Adrenal gland (tissue), 12 donors: Measurements from ENCODE around the gene MAML3. TPM values are rescaled to one million over a fixed set of nuclear protein-coding genes. Genes with fewer than 3 reads are reported as not detected.

Source experiments
- DNase-seq, 7 donors: peaks; one replicate each; pipeline ENCODE4 v3.0.0-alpha.2; 2019 to 2020
- H3K27ac ChIP-seq, 5 donors: fragments of 200-600 bp; sonication (generic) in 4 of 5; 1 replicate in 3 of 5; 2 replicates in 2 of 5; pipeline versions ENCODE4 v1.5.1 to v1.8.0; 2016 to 2020; ENCODE audit warnings: mild to moderate bottlenecking in 1 of 5
- H3K27me3 ChIP-seq: fragments of 200-600 bp; 2 replicates; pipeline ENCODE4 v1.8.0; 2021
- H3K36me3 ChIP-seq, 2 donors: fragments of 200-600 bp; replicated peaks in 1 of 2; 1 replicate in 1 of 2; 2 replicates in 1 of 2; pipeline versions ENCODE4 v1.5.1 to v1.8.0; 2018 to 2022
- H3K4me1 ChIP-seq, 2 donors: fragments of 200-600 bp; replicated peaks in 1 of 2; 1 replicate in 1 of 2; 2 replicates in 1 of 2; pipeline versions ENCODE4 v1.5.1 to v1.8.0; 2018 to 2021
- H3K4me3 ChIP-seq, 4 donors: fragments of 200-600 bp; sonication (generic) in 3 of 4; one replicate each; pipeline ENCODE4 v1.5.1; 2016 to 2018
- H3K9me3 ChIP-seq, 3 donors: fragments of 200-600 bp; sonication (generic) in 1 of 3; replicated peaks in 1 of 3; 1 replicate in 2 of 3; 2 replicates in 1 of 3; pipeline versions ENCODE4 v1.5.1 to v1.8.0; 2016 to 2021
- CTCF ChIP-seq, 6 experiments: fragments of 450-650 bp in 4 of 6; fragments of 200-600 bp in 2 of 6; sonication (generic) in 1 of 6; IDR thresholded peaks; 1 replicate in 5 of 6; 2 replicates in 1 of 6; pipeline versions ENCODE4 v1.5.1 to v1.8.0; 2016 to 2021; ENCODE audit warnings: antibody characterized with exemption in 6 of 6, mild to moderate bottlenecking in 2 of 6, moderate library complexity in 1 of 6
- POLR2A ChIP-seq, 2 donors: fragments of 450-650 bp; IDR thresholded peaks; one replicate each; pipeline ENCODE4 v1.6.1; 2017; ENCODE audit warnings: antibody characterized with exemption in 2 of 2, mild to moderate bottlenecking in 2 of 2, moderate library complexity in 1 of 2
- WGBS, 4 donors: extraction: QIAGEN DNeasy Blood & Tissue Kit in 2 of 4; methylation state at CpG; one replicate each; pipeline versions ENCODE4 v1.1.5 to v1.1.7; 2013 to 2017; 5-methylcytosine and 5-hydroxymethylcytosine counted together
- intact Hi-C, 2 donors: fragments of 100-400 bp; cut with DNase I; formaldehyde crosslinking; loops; one replicate each; pipeline versions ENCODE4 v1.14.1 to v1.15.0; 2022 to 2023
- polyA plus RNA-seq, 3 donors: library from polyadenylated mRNA; stranded (reverse); fragments of 200-250 nt in 2 of 3; fragments of 350-450 nt in 1 of 3; fragmentation: Illumina TruSeq in 1 of 3; extraction: RNeasy Lipid Tissue Mini Kit (QIAGEN cat#74804) in 1 of 3; gene quantifications; one replicate each; pipeline ENCODE4 v1.2.3, GENCODE V29; 2013 to 2014
- total RNA-seq, 9 donors: library from RNA; depleted of rRNA in 4 of 9; stranded (reverse); fragments of >200 nt in 4 of 9; fragments of 120-200 nt in 1 of 9; fragmentation: NEBNext Ultra II Directional in 1 of 9; extraction: Animal tissue kit (Norgen Biotek cat#: 25700) in 1 of 9; gene quantifications; one replicate each; pipeline versions ENCODE4 v1.1.0 to v1.2.4, GENCODE V29; 2013 to 2023
- donor health status: healthy with polysubstance abuse.
- donor health status: Bipolar disorder and iron deficiency.
- donor health status: DM: yes; HTN: yes; CAD: no.
- donor health status: DM: no; HTN: no; CAD: no.
- donor health status: DM: no; HTN: no; CAD: no.
- donor health status: DM: yes; HTN: yes; CAD: no.

The MAML3 gene
- total and polyA plus RNA-seq, 12 donors, result 2.0 to 15.9 (median 8.4) TPM

DNA sequence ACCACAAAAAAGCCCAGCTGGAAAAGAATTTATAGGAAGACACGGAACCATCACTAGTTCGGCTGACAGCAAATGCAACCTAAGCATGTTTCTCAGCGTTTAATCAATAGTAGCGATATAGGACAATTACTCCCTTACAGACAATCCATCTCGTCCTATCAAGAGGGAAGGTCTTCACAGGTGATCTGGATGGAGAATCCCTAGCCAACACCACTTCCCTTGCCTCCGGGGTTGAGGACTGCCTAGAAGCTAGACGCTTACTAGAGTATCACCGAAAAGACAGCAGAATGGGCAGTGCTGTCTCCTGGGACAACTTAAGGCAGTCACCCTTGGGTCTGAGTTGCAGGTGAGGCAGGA lies 32.1 kb upstream of the MAML3 start:
- H3K9me3 ChIP-seq, result no peaks in the 10 kb centered on the region
- H3K4me3 ChIP-seq, result no peak overlapping the region
- peaks cover 0 to 2% of the 10 kb centered on the region in 2 donors for H3K4me1 ChIP-seq
- no peak for DNase-seq
- no peaks in the 10 kb centered on the region for H3K27me3 ChIP-seq
- no peak for TF ChIP-seq CTCF (IDR thresholded peaks at IDR 0.05)
- TF ChIP-seq POLR2A (IDR thresholded peaks at IDR 0.05), result no peak
- H3K27ac ChIP-seq, result no peak overlapping the region
- intact Hi-C loops, result no loop called here
- no peaks in the 10 kb centered on the region for H3K36me3 ChIP-seq
- 85 to 91% (median 88%) methylated on average over 8 of the region's 8 CpGs for WGBS, 4 donors

- intact Hi-C loops, result no loop called here
- no peak overlapping the region for H3K4me3 ChIP-seq
- no peaks in the 10 kb centered on the region for H3K9me3 ChIP-seq
- DNase-seq, result no peak
- WGBS, 4 donors, result 69 to 78% (median 74%) methylated on average over 3 of the region's 3 CpGs
- peaks cover 0 to 2% of the 10 kb centered on the region in 2 donors for H3K4me1 ChIP-seq
- no peaks in the 10 kb centered on the region for H3K27me3 ChIP-seq
- no peak overlapping the region for H3K27ac ChIP-seq
- H3K36me3 ChIP-seq, result no peaks in the 10 kb centered on the region
- TF ChIP-seq POLR2A (IDR thresholded peaks at IDR 0.05), result no peak
- TF ChIP-seq CTCF (IDR thresholded peaks at IDR 0.05), result no peak
These were observed 31.6 kb upstream of the MAML3 start for GRCh38 chr4:140185412-140186081.

DNA sequence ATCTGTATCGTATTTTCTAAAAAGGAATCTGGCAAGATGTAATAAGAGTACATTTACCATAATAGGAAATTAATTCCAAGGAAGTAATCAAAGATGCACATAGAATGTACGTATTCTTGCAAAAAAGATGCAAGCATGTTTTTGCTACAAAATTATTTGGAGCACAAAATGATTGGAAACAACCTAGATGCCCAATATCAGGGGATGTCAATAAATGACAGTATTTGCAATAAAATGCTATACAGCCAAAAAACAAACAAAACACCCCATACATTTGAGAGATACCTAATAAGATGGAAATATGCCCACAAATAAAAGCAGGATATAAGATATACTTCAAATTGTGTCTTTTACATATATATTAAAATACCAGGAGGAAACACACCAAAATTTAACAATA lies 29.3 kb upstream of the MAML3 start:
- TF ChIP-seq POLR2A (IDR thresholded peaks at IDR 0.05) (no peak), CTCF (IDR thresholded peaks at IDR 0.05) (no peak)
- peaks cover 0 to 2% of the 10 kb centered on the region in 2 donors for H3K4me1 ChIP-seq
- intact Hi-C loops, result no loop called here
- H3K4me3 ChIP-seq, result no peak overlapping the region
- H3K36me3 ChIP-seq, result no peaks in the 10 kb centered on the region
- H3K27me3 ChIP-seq, result no peaks in the 10 kb centered on the region
- no peak for DNase-seq
- no peak overlapping the region for H3K27ac ChIP-seq
- 91 to 98% (median 94%) methylated on average over 2 of the region's 2 CpGs for WGBS, 4 donors
- H3K9me3 ChIP-seq, result no peaks in the 10 kb centered on the region

GRCh38 chr4:140180577-140180976 lies 26.6 kb upstream of the MAML3 start:
- WGBS, 4 donors, result 83 to 91% (median 90%) methylated on average over 3 of the region's 3 CpGs

More at GRCh38 chr4:140180577-140180976, 26.6 kb upstream of the MAML3 start:
- H3K4me3 ChIP-seq, result no peak overlapping the region
- H3K27me3 ChIP-seq, result no peaks in the 10 kb centered on the region
- no peak for DNase-seq
- H3K9me3 ChIP-seq, result no peaks in the 10 kb centered on the region
- no peak for TF ChIP-seq POLR2A (IDR thresholded peaks at IDR 0.05)
- TF ChIP-seq CTCF (IDR thresholded peaks at IDR 0.05), result no peak
- no peaks in the 10 kb centered on the region for H3K4me1 ChIP-seq
- no peaks in the 10 kb centered on the region for H3K36me3 ChIP-seq
- intact Hi-C loops, result no loop called here
- no peak overlapping the region for H3K27ac ChIP-seq
